ENCODE results near the gene NPY4R2. TPM values are rescaled to one million over a fixed set of nuclear protein-coding genes. Genes with fewer than 3 reads are reported as not detected.
"Not testable (repeated sequence)": the region's sequence is repeated elsewhere in the genome, so short reads cannot be mapped to it uniquely, and the experiment has no call there.

NPY4R2 gene
- under 1 TPM in 1 of 2 donors, not detected in 1; 0.24 TPM for total RNA-seq
- polyA plus RNA-seq (2013, experiment 1 of 2), result not detected
- not detected for polyA plus RNA-seq (2013, experiment 2 of 2)
- long read RNA-seq, experiment 1, result 0 reads
- long read RNA-seq, experiment 2, result 0 reads
- long read RNA-seq, experiment 3, result 0 reads
- long read RNA-seq, experiment 4, result 0 reads

DNA sequence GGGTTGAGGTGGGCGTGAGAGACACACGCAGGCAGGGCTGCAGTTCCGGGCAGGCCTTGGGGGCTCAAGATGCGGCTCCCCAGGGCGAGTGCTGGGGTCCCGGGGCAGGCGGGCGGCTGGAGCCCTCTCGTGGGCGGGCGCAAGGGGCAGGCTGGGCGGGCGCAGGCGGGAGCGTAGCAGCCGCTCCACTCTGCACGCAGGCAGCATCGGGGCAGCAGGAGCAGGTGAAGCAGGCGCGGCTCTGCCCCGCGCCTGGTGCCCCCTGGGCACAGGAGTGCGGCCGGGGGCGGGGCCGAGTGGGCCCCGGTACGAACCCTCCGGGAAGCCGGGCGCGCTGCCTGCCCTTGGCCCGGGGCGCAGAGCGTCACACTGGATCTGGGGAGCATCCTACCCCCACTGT lies at the start of gene NPY4R2:
Gene NPY4R2, plus strand, starts transcription at position 188 of the 400 bp plus-strand sequence. CDS start 3,326 bp downstream, outside the sequence.
- H3K4me3 Mint-ChIP-seq; H3K27me3 ChIP-seq (ENCODE audit: control insufficient read depth, insufficient read depth, low read length, poor library complexity, severe bottlenecking); H3K4me1 ChIP-seq (ENCODE audit: control insufficient read depth, insufficient read depth, low read length); H3K4me3 ChIP-seq (ENCODE audit: low read length); H3K27me3 Mint-ChIP-seq (ENCODE audit: insufficient read depth); H3K27ac ChIP-seq (ENCODE audit: low read depth, low read length); H3K36me3 Mint-ChIP-seq (ENCODE audit: low read depth); H3K9ac ChIP-seq (ENCODE audit: extremely low read depth, low read length, poor library complexity, severe bottlenecking); H3K4me1 Mint-ChIP-seq; H3K9me3 ChIP-seq (ENCODE audit: control insufficient read depth, low read length); H3K9me3 Mint-ChIP-seq; DNase-seq; H3K36me3 ChIP-seq (ENCODE audit: control insufficient read depth, insufficient read depth, low read length); H3K27ac Mint-ChIP-seq: not testable (repeated sequence)
- no CpG with 5 or more reads among the region's 35 CpGs for WGBS, 2 experiments (ENCODE audit: insufficient coverage in 1 of 2, insufficient read length in 1 of 2)

DNA sequence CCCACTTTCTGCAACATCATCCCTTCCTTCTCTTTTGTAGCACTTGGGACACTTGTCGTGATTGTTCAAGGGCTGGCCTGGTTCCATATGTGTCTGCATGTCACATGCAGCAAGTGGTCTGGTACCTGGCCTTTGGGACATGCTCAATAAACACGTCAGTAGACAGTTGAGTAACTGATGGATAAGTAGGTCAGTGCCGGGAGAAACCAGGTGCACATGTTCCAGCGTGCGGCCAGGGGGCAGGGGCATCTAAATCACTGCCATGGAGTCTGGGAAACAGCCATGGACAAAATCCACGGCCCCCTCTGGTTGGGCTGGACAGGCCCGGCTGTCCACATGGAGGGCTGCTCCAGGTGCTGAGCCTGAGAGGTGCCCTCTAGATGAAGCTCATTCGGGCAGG lies 47.6 kb upstream of the NPY4R2 start:
- H3K27me3 ChIP-seq (ENCODE audit: control insufficient read depth, insufficient read depth, low read length, poor library complexity, severe bottlenecking); H3K4me1 ChIP-seq (ENCODE audit: control insufficient read depth, insufficient read depth, low read length); H3K27me3 Mint-ChIP-seq (ENCODE audit: insufficient read depth); H3K4me3 ChIP-seq (ENCODE audit: low read length); H3K9me3 Mint-ChIP-seq; H3K9ac ChIP-seq (ENCODE audit: extremely low read depth, low read length, poor library complexity, severe bottlenecking); H3K27ac ChIP-seq (ENCODE audit: low read depth, low read length); H3K27ac Mint-ChIP-seq; H3K4me1 Mint-ChIP-seq; H3K4me3 Mint-ChIP-seq; H3K36me3 Mint-ChIP-seq (ENCODE audit: low read depth); DNase-seq; H3K36me3 ChIP-seq (ENCODE audit: control insufficient read depth, insufficient read depth, low read length); H3K9me3 ChIP-seq (ENCODE audit: control insufficient read depth, low read length): not testable (repeated sequence)
- WGBS, 2 experiments (ENCODE audit: insufficient coverage in 1 of 2, insufficient read length in 1 of 2), result no CpG with 5 or more reads among the region's 8 CpGs

DNA sequence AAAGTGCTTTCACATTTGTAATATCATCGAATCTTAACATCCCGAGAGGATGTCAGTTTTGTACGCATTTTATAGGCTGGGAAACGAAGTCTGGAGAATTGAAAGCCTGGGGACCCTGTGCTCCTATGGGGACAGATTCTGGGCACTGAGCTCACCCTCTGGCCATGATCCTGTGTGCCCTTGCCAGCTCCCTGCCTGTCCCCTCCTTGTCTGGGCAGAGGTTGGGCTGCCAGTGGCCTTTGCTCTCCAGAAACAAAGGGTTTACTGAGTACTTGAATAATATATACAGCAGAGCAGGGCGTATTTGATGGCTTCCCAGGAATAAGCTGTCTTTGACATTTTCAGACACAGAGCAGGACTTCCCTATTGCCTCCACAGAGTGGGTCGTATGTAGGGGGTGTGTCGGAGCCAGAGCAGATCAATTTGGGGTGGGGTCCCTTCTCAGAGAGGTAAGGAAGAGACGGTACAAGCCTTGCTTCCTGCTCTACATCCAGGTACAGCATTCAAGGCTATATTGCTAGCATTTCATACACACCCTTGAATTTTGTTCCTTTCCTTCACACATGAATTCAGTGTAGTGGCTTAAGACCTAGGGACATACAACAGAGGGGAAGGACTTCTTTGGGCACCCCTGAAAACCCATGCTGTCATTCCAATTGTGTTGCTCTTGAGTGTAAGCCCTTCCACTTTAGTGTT lies 46.8 kb upstream of the NPY4R2 start:
- H3K9ac ChIP-seq (ENCODE audit: extremely low read depth, low read length, poor library complexity, severe bottlenecking); DNase-seq; H3K27me3 Mint-ChIP-seq (ENCODE audit: insufficient read depth); H3K9me3 Mint-ChIP-seq; H3K27ac ChIP-seq (ENCODE audit: low read depth, low read length); H3K36me3 Mint-ChIP-seq (ENCODE audit: low read depth); H3K4me3 ChIP-seq (ENCODE audit: low read length); H3K4me1 ChIP-seq (ENCODE audit: control insufficient read depth, insufficient read depth, low read length); H3K36me3 ChIP-seq (ENCODE audit: control insufficient read depth, insufficient read depth, low read length); H3K27me3 ChIP-seq (ENCODE audit: control insufficient read depth, insufficient read depth, low read length, poor library complexity, severe bottlenecking); H3K4me3 Mint-ChIP-seq; H3K27ac Mint-ChIP-seq; H3K4me1 Mint-ChIP-seq; H3K9me3 ChIP-seq (ENCODE audit: control insufficient read depth, low read length): not testable (repeated sequence)
- whole genome bisulfite sequencing, 2 experiments (ENCODE audit: insufficient coverage in 1 of 2, insufficient read length in 1 of 2), result 100% methylated on average over 1 of the region's 8 CpGs; no CpG with 5 or more reads in 1 of the 2 experiments

DNA sequence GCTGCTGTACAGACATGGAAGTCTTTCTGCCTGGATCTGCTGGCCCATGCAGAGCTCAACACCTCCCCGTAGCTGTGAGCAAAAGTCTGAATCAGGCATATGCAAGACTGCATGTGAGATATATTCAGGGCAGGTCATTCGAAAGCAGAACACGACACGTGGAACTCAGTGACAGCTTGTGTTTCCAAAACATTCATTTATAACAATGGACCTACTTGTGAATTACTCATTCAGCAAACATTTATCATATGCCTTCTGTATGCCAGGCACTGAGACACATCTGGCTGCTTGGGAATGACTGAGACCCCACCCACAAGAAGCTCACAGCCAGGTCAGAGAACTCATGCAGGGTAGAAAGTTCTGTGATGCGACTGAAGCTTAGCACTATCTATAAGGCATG lies 46.2 kb upstream of the NPY4R2 start:
- not testable (repeated sequence) for H3K27me3 ChIP-seq (ENCODE audit: control insufficient read depth, insufficient read depth, low read length, poor library complexity, severe bottlenecking); H3K9me3 ChIP-seq (ENCODE audit: control insufficient read depth, low read length); H3K4me1 Mint-ChIP-seq; H3K4me3 ChIP-seq (ENCODE audit: low read length); H3K27ac Mint-ChIP-seq; H3K36me3 ChIP-seq (ENCODE audit: control insufficient read depth, insufficient read depth, low read length); H3K36me3 Mint-ChIP-seq (ENCODE audit: low read depth); H3K4me1 ChIP-seq (ENCODE audit: control insufficient read depth, insufficient read depth, low read length); DNase-seq; H3K27ac ChIP-seq (ENCODE audit: low read depth, low read length); H3K27me3 Mint-ChIP-seq (ENCODE audit: insufficient read depth); H3K4me3 Mint-ChIP-seq; H3K9me3 Mint-ChIP-seq; H3K9ac ChIP-seq (ENCODE audit: extremely low read depth, low read length, poor library complexity, severe bottlenecking)
- no CpG with 5 or more reads among the region's 5 CpGs for WGBS, 2 experiments (ENCODE audit: insufficient coverage in 1 of 2, insufficient read length in 1 of 2)

DNA sequence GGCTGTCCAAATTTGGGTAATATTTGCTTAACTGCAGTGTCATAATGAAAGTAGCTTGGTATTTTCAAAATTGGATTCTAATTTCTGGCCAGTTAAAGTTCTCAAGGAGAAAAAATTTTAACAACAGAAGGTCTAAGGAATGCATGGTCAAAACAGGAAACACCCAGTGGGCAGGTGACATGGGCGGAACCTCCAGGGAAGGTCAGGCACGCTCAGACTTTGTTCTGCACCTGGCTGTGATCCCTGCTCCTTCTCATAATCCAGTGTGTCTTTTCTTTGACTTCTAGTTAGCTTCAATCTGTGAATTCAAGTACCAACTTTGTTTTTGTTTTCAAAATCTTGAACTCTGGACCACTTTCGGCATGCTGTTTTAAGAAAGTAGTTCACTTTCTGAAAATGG lies 34.2 kb upstream of the NPY4R2 start:
- not testable (repeated sequence) for DNase-seq; H3K4me1 ChIP-seq (ENCODE audit: control insufficient read depth, insufficient read depth, low read length); H3K27me3 ChIP-seq (ENCODE audit: control insufficient read depth, insufficient read depth, low read length, poor library complexity, severe bottlenecking); H3K36me3 Mint-ChIP-seq (ENCODE audit: low read depth); H3K4me1 Mint-ChIP-seq; H3K27me3 Mint-ChIP-seq (ENCODE audit: insufficient read depth); H3K27ac Mint-ChIP-seq; H3K4me3 Mint-ChIP-seq; H3K9ac ChIP-seq (ENCODE audit: extremely low read depth, low read length, poor library complexity, severe bottlenecking); H3K36me3 ChIP-seq (ENCODE audit: control insufficient read depth, insufficient read depth, low read length); H3K9me3 ChIP-seq (ENCODE audit: control insufficient read depth, low read length); H3K4me3 ChIP-seq (ENCODE audit: low read length); H3K27ac ChIP-seq (ENCODE audit: low read depth, low read length); H3K9me3 Mint-ChIP-seq
- WGBS, 2 experiments (ENCODE audit: insufficient coverage in 1 of 2, insufficient read length in 1 of 2), result no CpG with 5 or more reads among the region's 3 CpGs

DNA sequence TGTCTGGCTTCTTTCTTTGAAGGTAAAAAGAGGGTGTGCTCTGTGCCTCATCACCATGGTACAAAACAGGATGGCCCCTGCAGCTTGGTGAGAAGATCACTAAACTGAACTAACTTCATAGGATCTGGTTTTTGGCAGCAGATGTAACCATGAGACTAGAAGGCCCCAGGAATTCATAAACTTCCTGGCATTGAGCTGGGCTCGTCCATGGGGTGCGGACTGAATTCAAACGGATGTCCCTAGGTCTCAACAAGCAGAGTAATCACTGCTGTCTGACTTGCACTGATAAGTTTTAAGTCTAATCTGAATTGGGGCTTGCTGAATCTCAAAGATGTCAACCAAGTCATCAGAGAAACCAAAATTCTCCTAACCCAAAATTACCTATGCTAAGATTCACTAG lies 33.5 kb upstream of the NPY4R2 start:
- H3K9ac ChIP-seq (ENCODE audit: extremely low read depth, low read length, poor library complexity, severe bottlenecking); H3K36me3 Mint-ChIP-seq (ENCODE audit: low read depth); H3K4me3 Mint-ChIP-seq; H3K27ac ChIP-seq (ENCODE audit: low read depth, low read length); H3K27me3 Mint-ChIP-seq (ENCODE audit: insufficient read depth); H3K27ac Mint-ChIP-seq; DNase-seq; H3K27me3 ChIP-seq (ENCODE audit: control insufficient read depth, insufficient read depth, low read length, poor library complexity, severe bottlenecking); H3K36me3 ChIP-seq (ENCODE audit: control insufficient read depth, insufficient read depth, low read length); H3K9me3 Mint-ChIP-seq; H3K4me3 ChIP-seq (ENCODE audit: low read length); H3K4me1 Mint-ChIP-seq; H3K9me3 ChIP-seq (ENCODE audit: control insufficient read depth, low read length); H3K4me1 ChIP-seq (ENCODE audit: control insufficient read depth, insufficient read depth, low read length): not testable (repeated sequence)
- WGBS, 2 experiments (ENCODE audit: insufficient coverage in 1 of 2, insufficient read length in 1 of 2), result no CpG with 5 or more reads among the region's 3 CpGs

GRCh38 chr10:47886356-47886755 lies 32.1 kb upstream of the NPY4R2 start:
- H3K27ac Mint-ChIP-seq; H3K36me3 ChIP-seq (ENCODE audit: control insufficient read depth, insufficient read depth, low read length): not testable (repeated sequence)

More at GRCh38 chr10:47886356-47886755, 32.1 kb upstream of the NPY4R2 start:
- H3K9me3 Mint-ChIP-seq; H3K27me3 Mint-ChIP-seq (ENCODE audit: insufficient read depth); H3K36me3 Mint-ChIP-seq (ENCODE audit: low read depth); H3K4me3 Mint-ChIP-seq; H3K4me1 Mint-ChIP-seq; H3K27me3 ChIP-seq (ENCODE audit: control insufficient read depth, insufficient read depth, low read length, poor library complexity, severe bottlenecking); DNase-seq; H3K4me3 ChIP-seq (ENCODE audit: low read length); H3K9me3 ChIP-seq (ENCODE audit: control insufficient read depth, low read length); H3K27ac ChIP-seq (ENCODE audit: low read depth, low read length); H3K4me1 ChIP-seq (ENCODE audit: control insufficient read depth, insufficient read depth, low read length); H3K9ac ChIP-seq (ENCODE audit: extremely low read depth, low read length, poor library complexity, severe bottlenecking): not testable (repeated sequence)
- WGBS, 2 experiments (ENCODE audit: insufficient coverage in 1 of 2, insufficient read length in 1 of 2), result no CpG with 5 or more reads among the region's 2 CpGs

Measured in endodermal cell (in vitro differentiated cells).